HL-60 (cell line): ENCODE results near the gene FAM221B.

ENCODE experiments used
- DNase-seq, 2 experiments: peaks; one replicate each; pipeline ENCODE4 v3.0.0-alpha.2; 2010 to 2020; ENCODE audit warnings: low read depth in 1 of 2, low spot score in 1 of 2
- H3K27ac ChIP-seq: fragments of 250-450 bp; sonication (Bioruptor Pico); replicated peaks from 2 replicates; pipeline ENCODE4 v1.5.1; 2020; ENCODE audit warnings: mild to moderate bottlenecking, moderate library complexity
- H3K27me3 ChIP-seq: fragments of 250-450 bp; sonication (Bioruptor Pico); 2 replicates; pipeline ENCODE4 v1.5.1; 2021; ENCODE audit warnings: mild to moderate bottlenecking, moderate library complexity; ENCODE audit not compliant: insufficient read depth, poor library complexity, severe bottlenecking
- H3K4me3 ChIP-seq: replicated peaks from 2 replicates; pipeline ENCODE4 v1.5.1; 2011; ENCODE audit warnings: mild to moderate bottlenecking, control low read depth, low read length; ENCODE audit not compliant: insufficient read depth
- GABPA ChIP-seq: IDR thresholded peaks from 2 replicates; pipeline ENCODE4 v1.6.1; 2012; ENCODE audit warnings: low read depth
- POLR2AphosphoS5 ChIP-seq: IDR thresholded peaks from 2 replicates; pipeline ENCODE4 v1.6.1; 2012; ENCODE audit warnings: low read depth
- REST ChIP-seq: IDR thresholded peaks from 2 replicates; pipeline ENCODE4 v1.6.1; 2012; ENCODE audit warnings: low read depth; ENCODE audit not compliant: insufficient replicate concordance
- SPI1 ChIP-seq: IDR thresholded peaks from 2 replicates; pipeline ENCODE4 v1.6.1; 2012; ENCODE audit warnings: low read depth, mild to moderate bottlenecking, borderline replicate concordance
- TF ChIP-seq, protein P1 (sequence below): IDR thresholded peaks from one replicate; pipeline ENCODE4 v1.5.1; 2011; ENCODE audit warnings: low read length, control low read depth, inconsistent platforms; ENCODE audit not compliant: insufficient read depth

Gene FAM221B

DNA sequence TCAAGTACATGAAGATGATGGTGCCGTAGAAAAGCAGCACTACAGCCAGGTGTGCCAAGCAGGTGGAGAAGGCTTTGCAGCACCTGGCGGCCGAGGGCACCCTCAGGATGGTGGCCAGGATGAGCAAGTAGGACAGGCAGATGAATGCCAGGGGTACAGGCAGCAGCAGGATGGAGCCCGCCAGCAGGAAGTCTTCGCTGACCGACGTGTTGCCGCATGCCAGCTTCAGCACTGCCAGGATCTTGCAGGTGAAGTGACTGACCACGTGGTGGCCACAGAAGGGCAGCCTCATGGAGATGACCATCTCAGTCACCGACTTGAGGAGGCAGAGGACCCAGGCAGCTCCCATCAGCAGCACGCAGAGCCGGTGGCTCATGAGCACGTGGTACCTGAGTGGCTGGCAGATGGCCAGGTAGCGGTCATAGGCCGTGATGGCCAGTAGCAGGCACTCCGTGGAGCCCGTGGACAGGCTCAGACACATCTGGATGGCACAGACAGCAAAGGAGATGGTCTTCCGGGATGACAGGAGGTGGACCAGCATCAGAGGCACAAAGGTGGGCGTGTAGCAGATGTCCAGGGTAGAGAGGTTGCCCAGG is 41.2 kb upstream of the FAM221B start:
- Histone ChIP-seq H3K27ac (no peak overlapping the region), H3K4me3 (no peak overlapping the region), H3K27me3 (no peaks in the 10 kb centered on the region)
- DNase-seq, result no peak
- TF ChIP-seq SPI1 (no peak), GABPA (no peak), POLR2AphosphoS5 (no peak), REST (no peak)
- TF ChIP-seq, protein P1, sequence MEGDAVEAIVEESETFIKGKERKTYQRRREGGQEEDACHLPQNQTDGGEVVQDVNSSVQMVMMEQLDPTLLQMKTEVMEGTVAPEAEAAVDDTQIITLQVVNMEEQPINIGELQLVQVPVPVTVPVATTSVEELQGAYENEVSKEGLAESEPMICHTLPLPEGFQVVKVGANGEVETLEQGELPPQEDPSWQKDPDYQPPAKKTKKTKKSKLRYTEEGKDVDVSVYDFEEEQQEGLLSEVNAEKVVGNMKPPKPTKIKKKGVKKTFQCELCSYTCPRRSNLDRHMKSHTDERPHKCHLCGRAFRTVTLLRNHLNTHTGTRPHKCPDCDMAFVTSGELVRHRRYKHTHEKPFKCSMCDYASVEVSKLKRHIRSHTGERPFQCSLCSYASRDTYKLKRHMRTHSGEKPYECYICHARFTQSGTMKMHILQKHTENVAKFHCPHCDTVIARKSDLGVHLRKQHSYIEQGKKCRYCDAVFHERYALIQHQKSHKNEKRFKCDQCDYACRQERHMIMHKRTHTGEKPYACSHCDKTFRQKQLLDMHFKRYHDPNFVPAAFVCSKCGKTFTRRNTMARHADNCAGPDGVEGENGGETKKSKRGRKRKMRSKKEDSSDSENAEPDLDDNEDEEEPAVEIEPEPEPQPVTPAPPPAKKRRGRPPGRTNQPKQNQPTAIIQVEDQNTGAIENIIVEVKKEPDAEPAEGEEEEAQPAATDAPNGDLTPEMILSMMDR, result no peak

DNA sequence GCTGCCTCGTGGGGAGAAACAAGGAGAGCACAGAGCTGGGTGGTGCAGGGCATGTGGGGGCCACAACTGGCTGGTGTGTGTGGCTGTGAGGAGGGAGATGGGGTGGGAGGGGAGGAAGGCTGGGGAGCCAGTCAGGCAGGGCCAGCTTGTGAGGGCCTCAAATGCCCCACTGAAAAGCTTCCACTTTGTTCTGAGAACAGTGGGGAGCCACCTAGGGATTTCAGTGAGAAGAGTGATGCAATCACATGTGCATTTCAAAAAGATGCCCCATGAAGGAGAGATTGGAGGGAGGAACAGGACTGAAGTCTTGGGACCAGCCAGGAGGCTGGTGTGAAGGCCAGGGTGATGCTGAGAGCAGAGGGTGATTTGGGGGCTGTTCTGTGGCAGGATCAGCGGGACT is 40.4 kb upstream of the FAM221B start:
- no peak for TF ChIP-seq GABPA
- no peak for TF ChIP-seq POLR2AphosphoS5
- TF ChIP-seq REST, result no peak
- no peak for TF ChIP-seq SPI1
- TF ChIP-seq, protein P1, result no peak
- DNase-seq, result no peak
- Histone ChIP-seq H3K4me3 (no peak overlapping the region), H3K27me3 (peaks cover 4% of the 10 kb centered on the region), H3K27ac (no peak overlapping the region)

- DNase-seq, result no peak
- Histone ChIP-seq H3K27me3 (peaks cover 7% of the 10 kb centered on the region), H3K27ac (no peak overlapping the region), H3K4me3 (no peak overlapping the region)
- TF ChIP-seq SPI1 (no peak), REST (no peak), GABPA (no peak), POLR2AphosphoS5 (no peak)
- TF ChIP-seq, protein P1, result no peak
Measured at GRCh38 chr9:35867538-35867937, 39.0 kb upstream of the FAM221B start.
